GM21360 (cell line): ENCODE results near the gene SERPINB5.
A peak's percentile ranks its signal among the peaks of the same experiment; 100 is the strongest.

Experiments
- ATAC-seq: cut with Tn5 transposase; IDR thresholded peaks from one replicate; pipeline ENCODE4 v1.9.1; 2021; ENCODE audit warnings: mild to moderate bottlenecking, moderate library complexity; ENCODE audit not compliant: unreplicated experiment

SERPINB5 gene

DNA sequence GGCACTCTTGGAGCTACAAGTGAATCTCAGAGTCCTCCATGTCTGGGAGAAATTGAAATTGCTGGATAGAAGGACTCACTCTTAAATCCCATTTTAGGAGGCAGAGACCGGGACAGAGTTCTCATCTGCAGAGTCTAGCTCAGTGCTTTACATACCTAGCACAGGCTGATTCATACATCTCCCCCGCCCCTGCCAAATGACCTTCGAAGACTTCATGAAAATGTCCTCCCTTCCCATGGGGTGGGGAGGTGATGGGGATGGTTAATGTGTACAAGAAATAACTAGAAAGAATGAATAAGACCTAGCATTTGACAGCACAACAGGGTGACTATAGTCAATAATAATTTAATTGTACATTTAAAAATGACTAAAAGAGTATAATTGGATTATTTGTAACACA is 8.2 kb upstream of the SERPINB5 start:
- no peak for ATAC-seq

DNA sequence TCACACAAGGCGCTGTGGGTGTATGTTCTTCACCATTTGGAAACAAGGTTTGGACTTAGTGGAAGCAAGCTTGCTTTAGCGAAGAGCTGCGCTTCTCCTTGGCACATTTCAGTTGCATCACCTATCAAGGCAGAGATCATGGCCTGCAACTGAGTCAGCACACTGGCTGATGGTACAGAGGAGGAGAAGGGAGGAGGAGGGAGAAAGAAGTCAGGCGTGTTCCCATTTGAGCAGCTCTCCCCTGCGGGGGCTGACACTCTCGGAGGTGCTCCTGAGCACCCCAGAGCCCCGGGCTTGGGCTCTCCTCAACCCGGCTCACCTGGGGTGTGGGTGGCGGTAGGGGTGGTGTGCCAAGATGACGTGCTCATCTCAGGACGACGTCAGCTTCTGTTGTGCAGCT is 6.0 kb upstream of the SERPINB5 start:
- ATAC-seq: no peak

DNA sequence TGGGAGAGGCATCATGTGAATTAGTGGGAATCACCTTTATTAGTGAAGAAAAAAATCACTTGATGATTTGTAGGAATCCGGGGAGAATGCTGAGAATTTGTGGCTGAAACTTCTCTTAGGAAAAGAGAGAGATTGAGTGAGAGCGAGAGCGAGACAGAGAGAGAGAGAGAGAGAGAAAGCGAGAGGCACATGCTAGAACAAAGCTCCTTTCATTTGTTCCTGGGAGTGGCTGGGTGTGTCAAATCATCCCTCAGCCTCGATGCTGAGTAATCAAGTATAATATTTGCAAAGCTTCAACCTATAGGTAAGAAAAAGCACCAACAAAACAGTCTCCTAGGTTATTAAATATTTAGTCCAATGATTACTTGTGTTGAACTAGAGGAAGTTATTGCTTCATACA is 4.4 kb upstream of the SERPINB5 start:
- no peak for ATAC-seq

DNA sequence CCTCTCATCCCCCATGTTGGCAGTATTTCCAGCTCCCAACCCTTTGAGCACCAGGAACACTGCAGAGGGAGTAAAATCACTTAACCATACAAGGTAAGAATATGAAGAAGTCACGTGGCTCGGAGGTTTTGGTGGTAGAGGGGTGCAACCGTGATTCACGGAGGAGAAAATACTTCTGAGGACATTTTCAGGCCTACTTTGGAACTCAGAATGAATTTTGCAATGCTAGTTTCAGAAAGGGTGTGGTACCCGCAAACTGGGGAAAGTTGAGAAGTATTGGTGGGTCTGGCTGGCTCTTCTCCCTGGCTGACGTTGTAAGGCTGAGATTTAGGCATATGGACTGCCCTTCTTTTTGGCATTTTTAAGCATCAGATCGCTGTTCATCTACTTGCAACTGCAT is 442 bp downstream of the SERPINB5 start:
- no peak for ATAC-seq

DNA sequence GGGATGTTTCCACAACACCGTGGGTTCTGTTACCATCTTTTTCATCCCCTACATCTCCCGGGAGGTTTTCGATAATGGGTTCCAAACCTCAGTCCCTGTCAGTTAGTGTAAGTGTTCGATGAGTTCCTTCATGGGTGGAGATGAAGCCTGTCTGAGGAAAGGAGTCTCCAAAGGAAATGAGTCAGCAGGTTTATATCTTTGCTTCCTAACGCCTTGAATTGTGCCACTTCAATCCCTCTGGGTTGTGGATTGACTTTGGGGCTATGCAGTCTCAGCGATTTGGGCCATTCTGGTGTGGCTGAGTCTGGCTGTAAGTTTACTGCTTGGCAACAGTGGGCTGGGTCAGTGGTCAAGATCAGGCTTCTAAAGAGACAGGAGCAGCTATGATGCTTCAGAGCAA is 1.2 kb downstream of the SERPINB5 start:
- no peak for ATAC-seq

DNA sequence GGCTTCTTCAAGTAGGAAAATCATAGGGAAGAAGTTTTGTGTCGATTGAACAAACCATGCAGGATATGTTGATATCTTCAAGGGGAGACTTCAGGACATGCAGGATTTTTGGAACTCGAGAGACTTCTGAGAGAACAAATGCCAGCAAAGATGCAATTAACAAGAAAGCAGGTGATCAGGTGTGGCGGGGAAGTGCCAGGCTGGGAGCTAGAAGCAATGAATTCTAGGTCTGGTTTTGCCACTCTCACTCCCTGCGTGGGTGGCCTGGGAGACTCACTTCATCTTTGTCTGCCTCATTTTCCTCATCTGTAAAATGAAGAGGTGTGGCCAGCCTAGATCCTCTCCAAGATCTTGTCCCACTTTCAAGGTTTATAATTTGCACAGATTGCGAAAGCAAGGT is 3.1 kb downstream of the SERPINB5 start:
- ATAC-seq: no peak

DNA sequence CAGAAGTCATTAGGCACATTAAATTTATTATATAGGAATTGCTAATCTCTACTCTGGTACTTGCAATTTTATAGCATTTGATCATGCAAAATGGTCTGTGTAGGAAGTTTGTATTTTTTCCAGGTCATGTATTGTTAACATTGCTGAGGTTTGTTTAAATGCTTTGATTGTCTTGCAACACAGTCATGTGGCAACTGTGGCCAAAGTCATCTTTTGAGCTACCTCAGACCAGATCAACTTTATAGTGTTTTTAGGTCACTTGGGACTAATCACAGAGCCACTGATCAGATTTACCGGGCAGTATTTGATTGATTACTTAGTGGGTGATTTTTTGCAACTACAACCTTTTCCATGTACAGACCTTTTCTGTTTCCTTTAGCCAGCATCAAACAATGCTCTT is 3.7 kb downstream of the SERPINB5 start:
- no peak for ATAC-seq

DNA sequence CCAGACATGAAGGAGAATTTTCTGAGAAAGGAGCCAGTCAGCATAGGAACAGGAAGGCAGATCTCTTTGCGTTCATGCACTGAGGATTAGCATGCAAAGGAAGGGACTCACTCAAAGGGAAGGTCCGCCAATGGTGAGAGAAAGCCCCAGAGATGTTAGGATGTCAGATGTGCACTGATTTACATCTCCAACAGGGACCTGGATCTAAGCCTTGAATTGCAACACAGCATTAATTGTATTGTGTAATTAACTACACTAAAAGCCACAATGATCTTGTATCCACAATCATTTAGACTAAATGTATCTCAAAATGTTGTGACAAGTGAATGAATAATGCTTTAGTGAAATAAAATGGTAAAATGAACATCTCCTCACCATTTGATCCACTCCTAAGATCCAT is 4.2 kb downstream of the SERPINB5 start:
- ATAC-seq: no peak

DNA sequence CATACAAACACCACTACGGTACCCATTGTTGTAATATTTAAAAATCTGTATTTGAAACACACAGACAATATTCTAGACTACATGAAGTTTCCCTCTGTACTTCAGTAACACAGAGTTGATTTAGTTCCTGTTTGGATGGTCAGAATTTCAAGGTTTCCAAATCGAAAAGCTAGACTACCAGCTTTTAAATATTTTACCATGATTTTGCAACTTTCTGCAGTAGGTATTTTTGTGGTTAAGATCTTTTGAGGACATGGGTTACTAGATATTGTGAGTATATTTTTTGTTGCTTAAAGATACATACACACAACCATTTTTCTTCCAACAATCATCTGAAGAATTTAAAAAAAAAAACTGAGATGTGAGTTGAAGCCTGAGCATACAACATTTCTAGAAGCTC is 10.9 kb downstream of the SERPINB5 start:
- ATAC-seq: no peak

DNA sequence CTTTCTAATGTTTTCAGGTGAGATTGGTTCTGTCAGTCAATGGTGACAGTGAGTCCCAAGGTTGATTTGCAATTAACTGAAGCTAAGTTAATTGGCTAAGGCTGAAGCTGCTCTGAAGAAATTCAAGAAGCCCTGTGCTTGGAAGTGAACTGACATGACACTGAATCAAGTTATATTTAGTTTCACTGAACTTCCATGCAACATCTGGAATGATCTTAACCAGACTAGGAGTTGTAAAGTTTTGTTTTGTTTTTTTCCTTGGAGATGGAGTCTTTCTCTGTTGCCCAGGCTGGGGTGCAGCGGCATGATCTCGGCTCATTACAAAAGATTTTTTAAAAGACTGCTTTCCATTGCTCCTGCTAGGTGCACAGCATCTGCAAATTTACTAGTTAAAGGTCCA is 11.4 kb downstream of the SERPINB5 start:
- no peak for ATAC-seq

DNA sequence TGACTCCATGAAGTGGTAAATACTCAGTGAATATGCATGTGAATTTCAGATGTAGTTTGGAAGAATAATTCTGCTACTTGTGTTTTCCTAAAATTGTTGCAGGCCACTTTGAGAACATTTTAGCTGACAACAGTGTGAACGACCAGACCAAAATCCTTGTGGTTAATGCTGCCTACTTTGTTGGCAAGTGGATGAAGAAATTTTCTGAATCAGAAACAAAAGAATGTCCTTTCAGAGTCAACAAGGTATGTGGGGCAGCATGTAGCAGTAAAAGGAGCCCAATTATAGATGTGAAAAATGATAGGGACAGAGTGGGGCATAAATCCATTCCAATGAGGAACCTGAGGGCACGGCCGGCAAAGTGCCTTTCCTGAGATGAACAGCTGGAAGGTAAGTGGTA is 16.1 kb downstream of the SERPINB5 start:
- ATAC-seq: no peak

DNA sequence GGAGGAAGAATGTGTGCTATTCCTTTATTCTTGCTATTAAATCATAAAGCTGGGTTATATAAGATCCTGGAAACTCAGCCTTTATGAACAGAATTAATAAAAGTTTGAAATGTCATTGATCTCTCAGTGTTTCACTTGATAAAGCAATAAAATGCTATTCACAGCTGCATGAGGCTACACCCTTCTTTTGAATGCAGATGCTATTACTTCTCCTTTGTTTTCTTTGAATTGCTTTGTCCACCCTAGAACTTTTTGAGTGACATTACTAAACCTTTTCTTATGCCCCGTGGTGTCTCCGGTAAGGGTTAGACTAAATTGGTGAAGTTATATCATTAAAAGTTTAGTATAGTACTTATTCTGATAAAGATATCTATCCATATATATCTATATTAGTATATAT is 18.9 kb downstream of the SERPINB5 start:
- ATAC-seq: no peak

DNA sequence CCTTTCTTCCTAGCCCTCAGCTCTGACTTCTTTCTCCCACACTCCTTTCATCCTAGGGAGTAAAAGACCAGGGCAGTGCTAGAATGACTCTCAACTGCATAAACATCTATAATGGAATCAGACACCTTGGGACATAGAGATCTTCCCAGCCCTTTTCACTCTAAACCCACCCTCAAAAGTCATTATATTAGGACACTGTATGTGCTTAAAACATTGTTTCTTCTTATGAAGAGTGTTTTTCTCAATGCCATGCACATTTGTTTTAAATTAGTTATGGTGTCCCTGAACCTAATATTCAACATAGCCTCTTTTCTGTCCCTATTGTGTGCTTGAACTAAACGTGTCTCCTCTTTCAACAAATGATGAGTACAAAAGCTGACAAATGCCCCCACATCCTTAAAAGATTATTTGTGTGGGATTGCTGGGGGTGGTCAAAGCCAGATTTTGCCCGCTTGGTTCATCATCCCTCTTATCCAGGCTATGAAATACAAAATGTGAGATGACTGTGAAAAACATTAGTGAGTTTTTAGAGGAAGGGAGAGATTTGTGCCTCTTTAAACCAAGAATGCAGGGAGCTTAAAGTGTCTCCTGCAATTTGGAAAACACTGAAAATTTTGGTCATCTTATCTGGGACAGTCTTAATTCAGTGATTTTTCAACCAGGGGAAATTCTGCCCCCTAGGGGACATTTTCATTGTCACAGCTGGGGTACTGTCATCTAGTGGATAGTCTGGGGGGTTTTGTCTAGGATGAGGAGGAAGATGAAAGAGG is 29.0 kb downstream of the SERPINB5 start:
- no peak for ATAC-seq

DNA sequence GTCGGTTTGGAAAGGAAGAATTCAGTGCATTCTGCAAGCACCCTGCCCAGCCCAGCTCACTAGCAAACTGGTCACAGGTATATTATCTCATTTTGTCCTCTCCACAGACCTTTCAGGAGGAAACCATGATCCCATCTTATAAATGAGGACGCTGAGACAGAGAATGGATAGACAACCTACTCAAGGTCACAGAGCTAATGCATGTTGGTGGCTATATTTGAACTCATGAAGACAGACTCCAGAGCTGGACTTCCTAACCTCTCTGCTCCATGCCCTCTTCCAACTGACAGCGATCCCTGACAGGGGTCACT is 29.5 kb downstream of the SERPINB5 start:
- ATAC-seq: no peak

DNA sequence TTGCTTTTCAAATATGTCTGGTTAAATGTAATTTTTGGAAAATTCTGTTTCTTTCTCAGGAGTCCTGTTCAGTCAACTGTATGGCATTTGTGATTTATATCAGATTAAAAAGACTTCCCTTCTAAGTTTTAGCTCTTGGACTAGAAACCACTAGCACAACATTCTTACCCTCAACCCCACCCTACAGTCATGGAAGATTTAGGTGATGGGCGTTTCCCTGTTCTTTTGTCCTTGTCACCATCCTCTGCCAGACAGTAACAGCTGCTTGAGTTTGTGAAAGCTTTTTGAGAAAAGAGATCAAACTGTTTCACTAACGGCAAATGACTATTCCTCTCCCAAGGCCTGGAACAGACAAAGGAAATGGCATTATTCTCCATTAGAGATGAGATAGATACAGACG is 31.8 kb downstream of the SERPINB5 start:
- ATAC-seq: no peak

DNA sequence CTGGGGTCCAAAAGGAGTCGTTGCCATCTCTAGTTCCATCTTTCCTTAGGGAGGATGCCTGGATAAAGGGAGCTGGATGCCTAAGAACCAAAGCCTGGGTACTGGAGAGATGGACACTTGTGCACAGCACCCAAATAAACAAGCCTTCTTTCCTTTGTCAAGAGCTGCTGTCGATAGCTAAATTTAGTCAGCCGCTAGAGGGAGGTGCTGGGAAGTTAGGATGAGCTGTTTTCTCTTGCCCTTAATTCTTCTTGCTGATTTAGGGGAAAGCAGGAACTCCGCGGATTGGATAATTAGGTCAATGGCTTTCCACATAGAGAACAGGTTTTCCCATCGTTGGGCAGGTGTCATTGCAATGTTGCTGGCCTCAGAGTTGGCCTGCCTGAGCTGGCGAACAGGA is 34.5 kb downstream of the SERPINB5 start:
- no peak for ATAC-seq

DNA sequence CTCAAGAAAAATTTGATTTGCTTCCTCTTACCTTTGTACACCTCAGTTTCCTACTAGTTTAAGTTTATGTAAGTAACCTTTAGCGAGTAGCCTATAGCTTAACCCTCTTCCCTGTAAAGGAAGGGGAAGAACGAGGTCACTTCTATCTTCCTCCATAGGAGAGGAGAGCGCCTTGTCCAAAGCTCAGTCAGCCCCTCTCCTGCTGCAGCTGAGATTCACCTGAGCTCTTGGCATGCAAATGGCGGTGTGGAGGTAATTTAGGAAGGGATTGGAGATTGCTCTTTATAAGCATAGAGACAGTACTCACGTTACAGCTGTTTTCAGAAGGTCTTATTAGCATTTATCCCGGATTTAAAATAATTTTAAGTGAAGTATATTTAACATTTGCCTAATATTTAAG is 37.6 kb downstream of the SERPINB5 start:
- no peak for ATAC-seq

DNA sequence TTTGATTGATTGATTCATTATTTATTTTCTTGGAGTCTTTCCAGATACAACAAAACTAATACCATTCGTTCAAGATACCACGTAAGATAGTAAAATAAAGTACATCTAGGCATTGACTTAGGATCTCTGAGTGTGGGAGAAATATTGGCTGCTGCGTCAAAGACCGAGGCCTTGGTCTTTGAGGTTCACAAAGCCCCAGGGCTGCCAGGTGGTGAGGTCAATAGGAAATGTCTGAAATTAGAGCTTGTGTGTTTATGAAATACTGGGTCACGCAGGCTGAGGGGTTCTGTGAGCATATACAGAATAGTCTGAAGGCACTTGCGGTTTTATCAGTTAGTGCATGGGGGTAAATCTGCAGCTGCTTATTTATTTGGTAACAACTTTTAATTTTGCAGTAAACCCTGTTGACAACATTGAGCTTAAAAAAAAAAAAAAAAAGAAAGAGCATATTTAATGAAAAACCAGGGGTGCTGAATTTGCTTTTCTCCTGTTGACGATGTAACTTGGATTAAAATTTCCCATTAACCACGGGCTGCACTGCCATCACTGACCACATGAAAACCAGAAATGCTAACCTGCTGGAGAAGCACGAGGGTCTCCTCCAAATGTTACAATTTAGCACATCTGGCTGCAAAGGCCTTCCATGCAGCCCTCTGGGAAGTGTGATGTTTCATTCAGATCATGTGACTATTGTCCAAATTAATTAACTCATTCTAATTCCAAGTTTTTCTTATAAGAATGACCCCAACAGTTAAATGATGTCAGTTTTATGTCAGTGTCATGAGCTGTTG is 38.3 kb downstream of the SERPINB5 start:
- ATAC-seq: no peak

DNA sequence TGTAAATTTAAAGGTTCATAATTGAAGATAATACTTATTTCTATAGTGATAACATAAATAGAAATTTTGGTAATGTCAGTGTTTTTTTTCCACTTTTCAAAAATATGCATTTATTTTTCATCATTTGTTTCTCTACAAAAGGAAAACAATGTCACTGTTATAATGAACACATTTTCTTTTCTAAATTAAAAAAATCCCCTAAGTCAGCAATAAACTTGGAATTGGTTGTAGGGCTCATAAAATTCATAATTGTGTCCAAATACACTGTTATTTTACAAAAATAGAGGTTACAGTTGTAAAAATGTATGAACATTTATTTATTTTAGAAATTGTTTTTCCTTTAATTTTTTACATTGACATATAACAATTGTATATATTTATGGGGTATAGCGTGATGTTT is 39.0 kb downstream of the SERPINB5 start:
- ATAC-seq: no peak

DNA sequence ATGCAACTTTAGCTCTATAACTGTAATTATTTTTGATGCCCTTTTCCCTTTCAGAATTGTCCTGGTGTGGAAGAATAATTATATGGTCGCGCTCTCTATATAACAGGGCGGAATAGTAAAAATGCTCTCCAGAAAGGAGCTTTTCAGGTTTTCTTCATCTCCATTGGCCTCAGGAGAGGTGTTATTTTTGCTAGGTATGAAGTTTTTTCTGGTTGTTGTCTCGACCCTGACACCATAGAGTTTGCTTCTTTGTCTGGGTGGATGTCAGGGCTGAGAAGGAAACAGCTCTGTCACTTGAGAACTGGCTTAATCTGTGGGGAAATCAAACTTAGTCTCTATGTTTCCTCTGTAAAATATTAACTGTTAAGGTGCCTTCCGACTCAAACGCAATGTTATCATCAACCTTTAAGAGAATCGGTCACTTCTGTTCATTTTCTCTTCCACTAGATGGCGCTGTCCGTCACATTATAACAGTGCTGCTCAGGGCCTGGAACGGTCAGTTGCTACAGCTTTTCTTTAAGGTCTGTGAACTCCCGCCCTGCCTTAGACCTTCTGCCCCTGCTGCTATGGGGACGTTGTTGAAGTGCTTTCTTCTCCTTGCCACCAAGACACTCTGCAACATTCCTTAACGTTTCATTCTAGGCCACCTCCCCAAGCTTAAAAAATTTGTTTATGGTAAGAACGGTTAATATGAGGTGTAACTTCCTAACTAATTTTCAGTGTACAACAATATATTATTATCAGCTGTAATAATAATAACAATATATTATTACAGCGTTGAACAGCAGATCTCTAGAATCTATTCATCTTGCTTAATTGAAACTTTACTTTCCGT is 41.6 kb downstream of the SERPINB5 start:
- peak; percentile 82 for ATAC-seq

DNA sequence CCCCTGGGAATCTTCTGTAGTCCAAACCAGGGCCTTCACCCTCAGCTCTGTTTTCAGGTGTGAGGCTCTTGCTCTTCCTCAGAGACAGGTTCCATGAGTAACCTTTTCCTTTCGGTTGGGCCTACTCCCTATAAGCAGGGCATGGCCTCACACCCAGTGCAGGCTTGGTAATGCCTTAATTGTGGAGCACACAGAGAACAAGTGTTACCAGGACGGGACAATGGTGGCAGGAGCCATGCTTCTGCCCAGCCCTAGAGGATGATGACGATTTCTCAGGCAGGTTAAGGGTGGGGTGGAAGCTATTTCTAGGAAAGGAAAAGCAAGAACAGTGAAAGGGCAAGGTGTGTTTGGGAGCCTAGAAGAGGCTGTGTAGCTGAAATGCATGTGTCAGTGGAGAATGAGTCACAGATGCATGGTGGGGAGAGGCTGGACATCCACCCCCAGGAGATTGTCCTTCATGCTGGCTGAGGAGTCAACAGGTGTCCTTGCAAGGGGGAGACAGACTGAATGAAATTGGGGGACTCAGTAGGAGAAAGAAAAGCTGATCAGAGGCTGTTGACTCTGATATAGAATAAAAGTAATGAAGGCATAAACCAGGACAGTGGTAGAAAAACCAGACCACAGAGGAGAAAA is 43.4 kb downstream of the SERPINB5 start:
- no peak for ATAC-seq
